ENCODE results near the gene GPR65.

GPR65 gene, protein sequence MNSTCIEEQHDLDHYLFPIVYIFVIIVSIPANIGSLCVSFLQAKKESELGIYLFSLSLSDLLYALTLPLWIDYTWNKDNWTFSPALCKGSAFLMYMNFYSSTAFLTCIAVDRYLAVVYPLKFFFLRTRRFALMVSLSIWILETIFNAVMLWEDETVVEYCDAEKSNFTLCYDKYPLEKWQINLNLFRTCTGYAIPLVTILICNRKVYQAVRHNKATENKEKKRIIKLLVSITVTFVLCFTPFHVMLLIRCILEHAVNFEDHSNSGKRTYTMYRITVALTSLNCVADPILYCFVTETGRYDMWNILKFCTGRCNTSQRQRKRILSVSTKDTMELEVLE

DNA sequence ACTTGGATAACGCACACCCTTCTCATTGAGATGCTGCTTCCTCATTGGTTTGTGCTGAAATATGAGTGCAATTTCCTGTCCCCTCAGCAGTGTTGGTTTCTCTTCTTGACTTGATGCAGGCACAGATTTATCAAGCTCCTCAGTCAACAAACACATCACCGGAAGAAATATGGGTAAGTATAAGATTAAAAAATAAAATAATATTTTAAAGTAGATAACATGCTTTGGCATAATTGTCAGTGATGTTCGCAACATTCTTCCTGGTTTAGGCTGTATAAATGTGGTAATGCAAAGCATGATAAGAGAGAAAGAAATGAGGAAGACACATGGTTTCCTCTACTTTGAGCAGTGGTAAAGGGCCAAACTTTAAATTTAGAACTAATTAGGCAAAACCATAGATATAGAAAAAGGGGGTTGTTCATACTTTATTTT is at the start of gene GPR65:
TSS of gene GPR65 (plus strand) at position 86 of the 432 bp plus-strand sequence. CDS start 5,713 bp downstream, outside the sequence.
- no peak for DNase-seq

DNA sequence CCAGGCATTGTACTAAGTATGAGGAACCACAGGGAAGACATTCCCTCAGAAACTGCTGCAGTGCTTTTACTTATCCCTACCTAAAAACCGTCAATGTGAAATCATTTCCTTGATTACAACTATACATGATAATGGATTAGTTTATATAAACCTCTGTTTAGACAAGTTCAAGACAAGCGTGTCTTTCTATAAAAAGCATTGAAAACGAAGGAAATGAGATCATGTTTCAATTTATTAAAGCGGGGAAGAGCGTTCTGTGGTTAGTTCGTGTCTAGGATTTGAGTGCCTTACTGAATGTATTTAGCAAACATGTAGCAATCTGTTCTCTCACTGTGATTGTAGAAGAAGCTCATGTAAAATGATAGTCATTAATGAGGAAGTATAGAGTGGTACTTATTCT is 49.4 kb upstream of the GPR65 start:
- no peak for DNase-seq

DNA sequence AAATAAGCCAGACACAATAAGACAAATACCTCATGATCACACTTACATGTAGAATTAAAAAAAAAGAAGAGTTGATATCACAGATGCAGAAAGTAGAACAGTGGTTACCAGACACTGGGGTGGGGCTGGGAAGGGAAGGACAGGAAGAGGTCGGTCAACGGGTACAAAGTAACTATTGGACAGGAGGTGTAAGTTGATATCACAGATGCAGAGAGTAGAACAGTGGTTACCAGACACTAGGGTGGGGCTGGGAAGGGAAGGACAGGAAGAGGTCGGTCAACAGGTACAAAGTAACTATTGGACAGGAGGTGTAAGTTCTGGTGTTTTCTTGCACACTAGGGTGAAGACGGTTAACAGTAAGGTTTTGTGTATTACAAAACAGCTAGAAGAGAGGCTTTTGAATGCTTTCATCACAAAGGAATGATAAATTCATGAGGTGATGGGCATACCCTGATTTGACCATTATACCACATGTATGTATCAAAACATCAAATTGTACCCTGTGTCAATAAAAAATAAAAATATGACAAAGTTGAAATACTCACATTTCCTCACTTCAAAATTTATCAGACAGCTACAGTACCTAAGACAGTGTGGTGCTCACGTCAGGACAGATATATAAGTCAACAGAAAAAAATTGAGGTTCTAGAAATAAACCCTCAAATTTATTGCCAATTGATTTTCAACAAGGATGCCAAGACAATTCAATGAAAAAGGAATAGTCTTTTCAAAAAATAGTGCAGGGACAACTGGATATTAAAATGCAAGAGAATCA is 44.7 kb upstream of the GPR65 start:
- DNase-seq: no peak

DNA sequence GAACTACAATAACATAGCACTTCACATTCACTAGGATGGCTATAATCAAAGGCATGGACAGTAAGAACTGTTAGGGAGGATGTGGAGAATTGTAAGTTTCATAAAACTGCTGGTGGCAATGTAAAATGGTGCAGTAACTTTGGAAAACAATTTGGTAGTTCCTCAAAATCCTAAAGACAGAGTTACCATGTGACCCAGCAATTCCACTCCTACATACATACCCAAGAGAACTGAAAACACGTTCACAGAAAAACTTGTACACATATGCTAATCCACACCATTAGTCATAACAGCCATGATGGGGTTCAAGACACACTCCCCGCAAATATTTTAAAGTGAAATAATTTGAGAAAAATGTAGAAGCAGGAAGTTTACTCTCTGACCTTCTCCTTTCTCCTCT is 43.7 kb upstream of the GPR65 start:
- DNase-seq: no peak

DNA sequence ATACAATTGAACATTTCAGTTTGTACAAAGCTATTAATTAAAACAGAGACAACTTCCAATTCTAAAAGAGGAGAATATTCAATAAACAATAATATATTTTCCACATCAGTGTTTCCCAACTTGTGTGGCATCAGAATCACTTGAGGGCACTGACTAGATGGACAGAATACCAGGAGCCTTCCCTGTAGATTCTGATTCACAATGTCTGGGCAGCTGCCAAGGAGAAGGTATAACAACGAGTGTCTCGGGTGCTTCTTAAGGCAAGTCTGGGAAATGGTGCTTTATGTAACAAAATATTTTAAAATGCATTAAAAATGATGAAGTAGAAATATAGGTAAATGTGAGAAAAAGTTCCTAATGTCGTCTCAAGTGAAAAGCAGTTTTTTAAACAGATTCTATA is 38.1 kb upstream of the GPR65 start:
- DNase-seq: no peak

DNA sequence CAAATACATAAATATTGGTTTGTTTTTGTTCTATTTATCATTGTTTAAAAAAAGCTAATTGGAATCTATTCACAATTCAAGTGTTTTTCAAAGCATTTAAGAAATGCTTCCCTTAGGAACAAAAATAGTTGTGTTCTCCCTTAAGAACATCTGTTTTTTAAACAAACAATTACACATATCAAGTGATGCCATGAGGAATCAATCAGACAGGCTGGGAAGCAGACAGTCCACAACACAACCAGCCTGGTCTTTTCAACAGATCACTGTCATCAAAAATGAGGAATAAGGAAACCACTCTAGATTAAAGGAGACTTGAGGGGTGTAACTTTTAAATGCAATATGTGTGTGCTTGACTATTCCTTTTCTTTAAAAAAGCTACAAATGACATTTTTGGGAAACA is 37.4 kb upstream of the GPR65 start:
- DNase-seq: no peak

- no peak for DNase-seq
Measured at GRCh38 chr14:87971010-87971409, 33.9 kb upstream of the GPR65 start.

GRCh38 chr14:87975636-87976035 is 29.3 kb upstream of the GPR65 start:
- DNase-seq: no peak

- no peak for DNase-seq
Measured at GRCh38 chr14:87979689-87980088, 25.2 kb upstream of the GPR65 start.

- no peak for DNase-seq
Measured at GRCh38 chr14:87989221-87989955, 15.5 kb upstream of the GPR65 start.

- DNase-seq: no peak
Measured at GRCh38 chr14:87989956-87990299, 15.0 kb upstream of the GPR65 start.

DNA sequence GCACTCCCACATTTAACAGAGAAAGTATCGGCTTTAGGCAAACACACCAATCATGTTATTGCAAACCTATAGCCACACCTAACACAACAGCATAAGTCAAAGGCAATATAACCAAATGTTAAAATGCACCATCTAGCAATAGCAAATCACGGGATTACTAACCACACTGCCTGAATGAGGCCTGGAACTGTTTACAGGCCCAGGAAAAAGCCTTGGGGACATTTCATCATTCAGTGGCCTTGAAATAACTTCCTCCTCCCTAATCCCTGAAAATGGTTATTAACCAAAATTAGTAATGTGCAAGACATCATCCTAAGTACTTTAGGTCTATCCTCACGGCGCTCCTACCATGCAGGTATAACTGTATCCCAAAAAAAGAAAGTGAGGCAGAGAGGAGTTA is 14.3 kb upstream of the GPR65 start:
- no peak for DNase-seq

- DNase-seq: no peak
Measured at GRCh38 chr14:87992346-87992717, 12.6 kb upstream of the GPR65 start.

- peak; percentile 96 for DNase-seq
Measured at GRCh38 chr14:87992718-87993628, 12.0 kb upstream of the GPR65 start, which contains the start of gene GALC. Gene GALC, minus strand, starts transcription at chr14:87993182. Its CDS starts 18 bp downstream, at chr14:87993164.

DNA sequence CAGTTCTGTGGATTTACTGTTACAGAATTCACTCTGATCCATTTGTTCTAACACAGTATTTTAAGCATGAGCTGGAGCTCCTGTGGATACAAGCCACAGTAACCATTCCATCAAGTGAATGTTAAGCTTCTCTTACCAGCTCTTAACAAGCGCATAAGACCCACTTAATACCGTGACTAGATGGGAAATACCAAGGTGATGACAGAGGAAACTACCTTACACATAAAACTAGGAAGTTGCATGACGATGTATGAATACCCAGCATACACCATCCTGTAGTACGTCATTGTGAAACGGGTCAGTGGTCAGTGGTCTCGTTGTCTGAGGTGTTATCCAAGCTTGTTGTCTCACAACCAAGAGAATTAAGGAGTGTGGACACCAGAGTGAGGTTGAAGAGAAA is 10.0 kb upstream of the GPR65 start:
- DNase-seq: no peak

DNA sequence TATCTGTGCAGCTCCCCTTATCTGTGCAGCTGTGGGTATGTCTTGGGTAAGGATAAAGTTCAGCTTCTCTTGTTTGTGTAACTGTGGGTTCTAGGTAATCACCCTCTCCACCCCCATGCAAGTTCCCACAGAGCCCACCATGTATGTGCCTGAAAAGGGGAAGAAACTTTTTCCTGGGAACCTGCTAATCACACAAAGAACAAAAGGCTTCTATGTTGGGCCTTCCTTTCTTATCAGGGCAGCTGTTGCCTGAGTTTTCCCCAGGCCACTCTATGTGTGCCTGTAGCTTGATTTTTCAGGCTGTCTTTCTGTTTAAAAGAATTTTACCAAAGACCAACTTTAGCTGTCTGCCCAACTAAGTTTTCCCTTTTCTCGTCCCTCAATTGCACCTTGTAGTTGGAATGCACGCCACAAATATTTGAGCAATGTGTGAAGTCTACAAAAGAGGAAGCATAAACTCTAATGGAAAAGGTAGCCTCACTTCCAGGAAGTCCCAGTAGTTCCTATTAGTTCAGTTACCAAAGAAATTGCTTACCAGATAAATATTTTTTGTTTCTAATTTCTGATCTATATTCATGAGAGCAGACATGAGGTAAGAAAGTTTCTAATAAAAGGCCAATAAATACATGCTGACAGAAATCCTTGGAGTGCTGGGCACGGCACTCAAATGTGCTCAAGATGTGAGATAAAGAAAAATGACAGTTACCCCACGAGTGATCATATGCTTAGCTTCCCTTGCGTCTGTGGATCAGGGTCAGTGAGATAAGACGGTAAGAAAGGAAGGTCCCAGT is 9.2 kb upstream of the GPR65 start:
- no peak for DNase-seq

DNA sequence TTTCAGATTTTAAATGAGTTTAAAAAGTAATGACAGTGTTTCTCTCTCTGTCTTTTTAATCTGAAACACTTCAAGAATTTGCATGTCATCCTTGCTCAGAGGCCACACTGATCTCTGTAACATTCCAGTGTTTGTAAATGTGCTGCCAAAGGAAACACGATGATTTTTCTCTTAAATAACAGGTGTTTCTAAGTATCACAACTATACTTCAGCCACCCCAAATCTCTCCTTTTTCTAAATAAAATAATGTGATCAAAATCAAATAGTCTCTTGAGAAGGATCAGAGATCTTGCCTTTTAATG is 8.7 kb upstream of the GPR65 start:
- DNase-seq: no peak

GRCh38 chr14:87998482-87998881 is 6.5 kb upstream of the GPR65 start:
- DNase-seq: no peak

GRCh38 chr14:87999277-87999676 is 5.7 kb upstream of the GPR65 start:
- no peak for DNase-seq

DNA sequence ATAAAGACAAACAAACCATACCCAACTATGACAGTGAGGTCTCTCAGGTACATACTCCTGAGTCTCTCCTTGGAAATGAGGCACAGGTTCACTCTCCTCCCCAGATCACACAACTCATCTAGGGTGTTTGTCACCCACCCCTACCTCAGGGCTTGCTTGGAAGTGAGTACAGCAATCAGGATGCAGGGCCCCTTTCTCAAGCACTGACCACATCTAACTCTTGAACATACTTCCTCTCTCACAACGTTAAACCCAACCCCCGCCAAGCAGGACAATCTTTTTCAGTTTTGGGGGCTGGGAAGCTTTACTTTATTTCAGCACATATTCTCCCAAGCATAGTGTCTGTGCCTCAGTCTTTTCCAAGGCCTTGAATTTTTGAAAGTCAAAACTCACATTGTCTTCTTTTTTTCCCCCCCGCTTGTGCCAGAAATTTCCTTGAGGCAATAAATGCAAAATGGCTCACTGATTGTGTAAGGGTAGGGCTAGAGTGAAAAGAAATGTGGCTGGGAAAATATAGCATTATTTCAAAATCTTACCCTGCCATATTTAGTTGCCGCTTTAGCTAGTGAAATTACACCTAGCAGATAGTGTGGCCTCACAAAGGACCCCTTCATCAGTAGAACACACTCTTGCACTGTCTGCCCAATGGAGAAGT is 2.4 kb upstream of the GPR65 start:
- no peak for DNase-seq

DNA sequence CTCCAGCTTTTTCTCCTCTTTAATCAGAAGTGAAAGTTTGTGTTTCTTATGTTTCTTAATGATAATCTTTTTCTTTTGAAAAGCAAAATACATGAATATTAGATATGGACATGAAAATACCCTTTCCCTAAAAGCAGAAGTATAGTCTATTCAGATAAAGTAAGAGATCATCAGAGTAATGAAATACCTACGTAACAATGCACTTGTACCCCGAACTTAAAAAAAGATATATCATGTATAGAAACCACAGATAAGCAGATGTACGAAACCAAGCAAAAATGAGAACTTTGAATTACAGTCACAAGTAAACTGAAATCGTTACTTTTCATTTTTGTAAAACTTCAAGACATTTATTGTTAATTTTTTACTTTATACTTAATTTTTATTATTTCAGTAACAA is 1.5 kb upstream of the GPR65 start:
- no peak for DNase-seq

Data from NCI-H187 (cell line).